ENCODE results near the gene BRAT1.

BRAT1 gene

GRCh38 chr7:2587134-2587533 is 31.8 kb upstream of the BRAT1 start:
- Histone ChIP-seq H3K9me2 (ENCODE audit: low read depth, low read length) (no peaks in the 10 kb centered on the region), H3K9ac (ENCODE audit: low read length) (no peak overlapping the region), H3K4me1 (ENCODE audit: insufficient read depth, low read length, severe bottlenecking) (no peaks in the 10 kb centered on the region), H3K4me3 (ENCODE audit: low read depth, low read length, poor library complexity, severe bottlenecking) (no peak overlapping the region), H4K20me1 (ENCODE audit: insufficient read depth, low read length) (no peaks in the 10 kb centered on the region), H3K79me2 (ENCODE audit: insufficient read depth, low read length) (no peaks in the 10 kb centered on the region), H2AFZ (ENCODE audit: low read length) (no peak overlapping the region), H3K27me3 (ENCODE audit: insufficient read depth, low read length) (peaks cover 9% of the 10 kb centered on the region; the same call in 1 of the 2 replicates), H3K27ac (ENCODE audit: low read depth, low read length, poor library complexity, severe bottlenecking) (no peak overlapping the region), H3K36me3 (ENCODE audit: insufficient read depth, low read length) (no peaks in the 10 kb centered on the region), H3K4me2 (ENCODE audit: low read length) (no peak overlapping the region), H3K9me3 (ENCODE audit: low read length) (no peaks in the 10 kb centered on the region), H3F3A (ENCODE audit: insufficient read depth, low read length) (no peaks in the 10 kb centered on the region)
- TF ChIP-seq EZH2 (IDR thresholded peaks at IDR 0.05; ENCODE audit: borderline replicate concordance, low read length) (no peak), CTCF (IDR thresholded peaks at IDR 0.05; ENCODE audit: low read length) (no peak)

- Histone ChIP-seq H3K9me2 (ENCODE audit: low read depth, low read length) (no peaks in the 10 kb centered on the region), H3K4me1 (ENCODE audit: insufficient read depth, low read length, severe bottlenecking) (no peaks in the 10 kb centered on the region), H2AFZ (ENCODE audit: low read length) (no peak overlapping the region), H3K36me3 (ENCODE audit: insufficient read depth, low read length) (no peaks in the 10 kb centered on the region), H3K9ac (ENCODE audit: low read length) (no peak overlapping the region), H3K4me2 (ENCODE audit: low read length) (no peak overlapping the region), H3K27me3 (ENCODE audit: insufficient read depth, low read length) (peaks cover 9% of the 10 kb centered on the region; the same call in 1 of the 2 replicates), H3F3A (ENCODE audit: insufficient read depth, low read length) (no peaks in the 10 kb centered on the region), H3K4me3 (ENCODE audit: low read depth, low read length, poor library complexity, severe bottlenecking) (no peak overlapping the region), H3K79me2 (ENCODE audit: insufficient read depth, low read length) (no peaks in the 10 kb centered on the region), H4K20me1 (ENCODE audit: insufficient read depth, low read length) (no peaks in the 10 kb centered on the region), H3K27ac (ENCODE audit: low read depth, low read length, poor library complexity, severe bottlenecking) (no peak overlapping the region), H3K9me3 (ENCODE audit: low read length) (no peaks in the 10 kb centered on the region)
- no peak for TF ChIP-seq CTCF (IDR thresholded peaks at IDR 0.05; ENCODE audit: low read length)
- TF ChIP-seq EZH2 (IDR thresholded peaks at IDR 0.05; ENCODE audit: borderline replicate concordance, low read length) = no peak
These were observed 31.1 kb upstream of the BRAT1 start for GRCh38 chr7:2586326-2587020.

- Histone ChIP-seq H3F3A (ENCODE audit: insufficient read depth, low read length) (no peaks in the 10 kb centered on the region), H3K36me3 (ENCODE audit: insufficient read depth, low read length) (no peaks in the 10 kb centered on the region), H4K20me1 (ENCODE audit: insufficient read depth, low read length) (no peaks in the 10 kb centered on the region), H3K4me3 (ENCODE audit: low read depth, low read length, poor library complexity, severe bottlenecking) (no peak overlapping the region), H3K4me2 (ENCODE audit: low read length) (no peak overlapping the region), H3K27me3 (ENCODE audit: insufficient read depth, low read length) (peaks cover 5% of the 10 kb centered on the region; the same call in 1 of the 2 replicates), H3K79me2 (ENCODE audit: insufficient read depth, low read length) (no peaks in the 10 kb centered on the region), H3K4me1 (ENCODE audit: insufficient read depth, low read length, severe bottlenecking) (no peaks in the 10 kb centered on the region), H3K9ac (ENCODE audit: low read length) (no peak overlapping the region), H3K9me2 (ENCODE audit: low read depth, low read length) (no peaks in the 10 kb centered on the region), H2AFZ (ENCODE audit: low read length) (no peak overlapping the region), H3K9me3 (ENCODE audit: low read length) (no peaks in the 10 kb centered on the region), H3K27ac (ENCODE audit: low read depth, low read length, poor library complexity, severe bottlenecking) (no peak overlapping the region)
- TF ChIP-seq CTCF (IDR thresholded peaks at IDR 0.05; ENCODE audit: low read length) (no peak), EZH2 (IDR thresholded peaks at IDR 0.05; ENCODE audit: borderline replicate concordance, low read length) (no peak)
These were observed 30.1 kb upstream of the BRAT1 start for GRCh38 chr7:2585446-2585845.
